OCI-LY3 (cell line): ENCODE data around the gene CELF4.

ENCODE experiments used
- EZH2phosphoT487 ChIP-seq: fragments of 200-600 bp; shearing (Covaris generic); IDR thresholded peaks from 2 replicates; pipeline ENCODE4 v1.6.1; 2018; ENCODE audit warnings: antibody characterized with exemption, mixed run types, low read depth
- TF ChIP-seq, protein P1 (sequence below): fragments of 200-600, 300-600 bp; sonication (generic); IDR thresholded peaks from 2 replicates; pipeline ENCODE4 v1.5.1; 2014; ENCODE audit warnings: antibody characterized with exemption, low read length, low read depth

DNA sequence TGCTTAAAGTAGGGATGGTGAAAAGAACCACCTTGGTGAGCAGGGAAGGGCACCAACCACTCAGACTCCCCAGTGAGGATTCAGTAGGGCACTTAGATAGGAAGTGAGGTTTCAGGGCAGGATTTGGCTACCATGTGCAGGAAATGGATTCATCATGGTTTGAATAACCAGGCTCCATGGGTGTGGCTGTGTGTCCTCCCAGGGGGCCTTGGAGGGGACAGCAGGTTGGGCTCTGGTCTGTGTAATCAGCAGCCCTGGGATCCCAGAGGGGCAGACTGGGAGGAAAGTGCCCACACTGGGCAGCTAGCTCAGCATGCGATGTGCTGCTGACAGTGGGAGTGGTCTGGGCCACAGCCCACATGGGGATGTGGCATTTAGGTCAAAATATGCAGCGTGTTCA, 224.6 kb downstream of the CELF4 start:
- TF ChIP-seq, protein P1, sequence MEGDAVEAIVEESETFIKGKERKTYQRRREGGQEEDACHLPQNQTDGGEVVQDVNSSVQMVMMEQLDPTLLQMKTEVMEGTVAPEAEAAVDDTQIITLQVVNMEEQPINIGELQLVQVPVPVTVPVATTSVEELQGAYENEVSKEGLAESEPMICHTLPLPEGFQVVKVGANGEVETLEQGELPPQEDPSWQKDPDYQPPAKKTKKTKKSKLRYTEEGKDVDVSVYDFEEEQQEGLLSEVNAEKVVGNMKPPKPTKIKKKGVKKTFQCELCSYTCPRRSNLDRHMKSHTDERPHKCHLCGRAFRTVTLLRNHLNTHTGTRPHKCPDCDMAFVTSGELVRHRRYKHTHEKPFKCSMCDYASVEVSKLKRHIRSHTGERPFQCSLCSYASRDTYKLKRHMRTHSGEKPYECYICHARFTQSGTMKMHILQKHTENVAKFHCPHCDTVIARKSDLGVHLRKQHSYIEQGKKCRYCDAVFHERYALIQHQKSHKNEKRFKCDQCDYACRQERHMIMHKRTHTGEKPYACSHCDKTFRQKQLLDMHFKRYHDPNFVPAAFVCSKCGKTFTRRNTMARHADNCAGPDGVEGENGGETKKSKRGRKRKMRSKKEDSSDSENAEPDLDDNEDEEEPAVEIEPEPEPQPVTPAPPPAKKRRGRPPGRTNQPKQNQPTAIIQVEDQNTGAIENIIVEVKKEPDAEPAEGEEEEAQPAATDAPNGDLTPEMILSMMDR = no peak
- TF ChIP-seq EZH2phosphoT487 = no peak
